Endodermal cell (in vitro differentiated cells): ENCODE measurements around the gene HS1BP3. TPM values are rescaled to one million over a fixed set of nuclear protein-coding genes. Genes with fewer than 3 reads are reported as not detected.

Experiments
- DNase-seq: peaks from one replicate; pipeline ENCODE4 v3.0.0-alpha.2; 2017
- H3K27ac ChIP-seq: 2 replicates; pipeline ENCODE4 v1.5.1; 2013; ENCODE audit warnings: mild to moderate bottlenecking, low read depth, low read length, moderate library complexity
- H3K27me3 ChIP-seq: 2 replicates; pipeline ENCODE4 v1.6.1; 2013; ENCODE audit warnings: mild to moderate bottlenecking, low read length, moderate library complexity; ENCODE audit not compliant: insufficient read depth, control insufficient read depth, poor library complexity, severe bottlenecking
- H3K36me3 ChIP-seq: 2 replicates; pipeline ENCODE4 v1.7.0; 2013; ENCODE audit warnings: mild to moderate bottlenecking, low read length, moderate library complexity; ENCODE audit not compliant: control insufficient read depth, insufficient read depth
- H3K4me1 ChIP-seq: one replicate; pipeline ENCODE4 v1.7.0; 2013; ENCODE audit warnings: low read length; ENCODE audit not compliant: control insufficient read depth, insufficient read depth
- H3K4me3 ChIP-seq: 2 replicates; pipeline ENCODE4 v1.5.1; 2013; ENCODE audit warnings: mild to moderate bottlenecking, low read length, moderate library complexity
- H3K9ac ChIP-seq: 2 replicates; pipeline ENCODE4 v1.6.1; 2013; ENCODE audit warnings: mild to moderate bottlenecking, low read length, moderate library complexity; ENCODE audit not compliant: poor library complexity, severe bottlenecking; ENCODE audit errors: extremely low read depth
- H3K9me3 ChIP-seq: 2 replicates; pipeline ENCODE4 v1.6.1; 2013; ENCODE audit warnings: mild to moderate bottlenecking, low read length, moderate library complexity; ENCODE audit not compliant: control insufficient read depth
- H3K27ac Mint-ChIP-seq: 2 replicates; pipeline ENCODE4 v1.8.0; 2020; ENCODE audit warnings: mixed read lengths
- H3K27me3 Mint-ChIP-seq: 2 replicates; pipeline ENCODE4 v1.8.0; 2021; ENCODE audit warnings: mild to moderate bottlenecking, mixed read lengths; ENCODE audit not compliant: insufficient read depth
- H3K36me3 Mint-ChIP-seq: 2 replicates; pipeline ENCODE4 v1.8.0; 2020; ENCODE audit warnings: low read depth, mixed read lengths
- H3K4me1 Mint-ChIP-seq: 2 replicates; pipeline ENCODE4 v1.8.0; 2020; ENCODE audit warnings: mixed read lengths
- H3K4me3 Mint-ChIP-seq: 2 replicates; pipeline ENCODE4 v1.8.0; 2020; ENCODE audit warnings: mild to moderate bottlenecking, moderate library complexity, mixed read lengths
- H3K9me3 Mint-ChIP-seq: 2 replicates; pipeline ENCODE4 v1.8.0; 2020; ENCODE audit warnings: mild to moderate bottlenecking, mixed read lengths
- WGBS, 2 experiments: methylation state at CpG; one replicate each; pipeline versions ENCODE4 v1.1.5 to v1.1.7; 2013; ENCODE audit warnings: missing lambda C conversion rate in 2 of 2, mixed read lengths in 1 of 2; ENCODE audit not compliant: insufficient coverage in 1 of 2, insufficient read length in 1 of 2; 5-methylcytosine and 5-hydroxymethylcytosine counted together
- total RNA-seq, 2 donors: library from RNA; stranded (reverse); fragmentation: NEBNext Ultra II Directional in 1 of 2; extraction: Animal tissue kit (Norgen Biotek cat#: 25700) in 1 of 2; gene quantifications; 2 replicates in 1 of 2; 3 replicates in 1 of 2; pipeline ENCODE4 v1.2.1, GENCODE V29; 2021
- TF ChIP-seq, protein P1 (sequence below): fragments of 200-600 bp; sonication (generic); conservative IDR thresholded peaks from 2 replicates; pipeline ENCODE4 v1.5.0; 2021; ENCODE audit warnings: antibody characterized with exemption, mild to moderate bottlenecking

The HS1BP3 gene
- total RNA-seq, 2 donors from 2014 or later = 23.0 to 26.2 TPM

DNA sequence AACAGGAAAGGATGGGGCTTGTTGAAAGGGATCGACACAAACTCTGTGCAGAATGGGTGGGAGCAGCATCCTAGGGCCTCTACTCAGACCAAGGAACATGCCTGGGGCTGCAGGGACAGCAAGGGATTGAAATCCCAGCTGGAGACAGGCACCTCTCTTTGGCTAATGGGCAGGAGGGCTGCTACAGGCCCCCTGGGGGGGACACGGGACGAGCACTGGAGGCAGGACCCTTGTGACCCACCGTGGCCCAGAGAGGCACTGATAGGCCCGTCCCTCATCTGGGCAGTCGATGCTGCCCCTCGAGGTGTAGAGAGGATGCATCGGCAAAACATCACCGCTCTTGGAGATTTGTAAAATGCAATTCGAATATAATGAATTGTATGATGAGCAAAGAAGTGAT, 5.1 kb downstream of the HS1BP3 start:
- TF ChIP-seq, protein P1, sequence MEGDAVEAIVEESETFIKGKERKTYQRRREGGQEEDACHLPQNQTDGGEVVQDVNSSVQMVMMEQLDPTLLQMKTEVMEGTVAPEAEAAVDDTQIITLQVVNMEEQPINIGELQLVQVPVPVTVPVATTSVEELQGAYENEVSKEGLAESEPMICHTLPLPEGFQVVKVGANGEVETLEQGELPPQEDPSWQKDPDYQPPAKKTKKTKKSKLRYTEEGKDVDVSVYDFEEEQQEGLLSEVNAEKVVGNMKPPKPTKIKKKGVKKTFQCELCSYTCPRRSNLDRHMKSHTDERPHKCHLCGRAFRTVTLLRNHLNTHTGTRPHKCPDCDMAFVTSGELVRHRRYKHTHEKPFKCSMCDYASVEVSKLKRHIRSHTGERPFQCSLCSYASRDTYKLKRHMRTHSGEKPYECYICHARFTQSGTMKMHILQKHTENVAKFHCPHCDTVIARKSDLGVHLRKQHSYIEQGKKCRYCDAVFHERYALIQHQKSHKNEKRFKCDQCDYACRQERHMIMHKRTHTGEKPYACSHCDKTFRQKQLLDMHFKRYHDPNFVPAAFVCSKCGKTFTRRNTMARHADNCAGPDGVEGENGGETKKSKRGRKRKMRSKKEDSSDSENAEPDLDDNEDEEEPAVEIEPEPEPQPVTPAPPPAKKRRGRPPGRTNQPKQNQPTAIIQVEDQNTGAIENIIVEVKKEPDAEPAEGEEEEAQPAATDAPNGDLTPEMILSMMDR = no peak

DNA sequence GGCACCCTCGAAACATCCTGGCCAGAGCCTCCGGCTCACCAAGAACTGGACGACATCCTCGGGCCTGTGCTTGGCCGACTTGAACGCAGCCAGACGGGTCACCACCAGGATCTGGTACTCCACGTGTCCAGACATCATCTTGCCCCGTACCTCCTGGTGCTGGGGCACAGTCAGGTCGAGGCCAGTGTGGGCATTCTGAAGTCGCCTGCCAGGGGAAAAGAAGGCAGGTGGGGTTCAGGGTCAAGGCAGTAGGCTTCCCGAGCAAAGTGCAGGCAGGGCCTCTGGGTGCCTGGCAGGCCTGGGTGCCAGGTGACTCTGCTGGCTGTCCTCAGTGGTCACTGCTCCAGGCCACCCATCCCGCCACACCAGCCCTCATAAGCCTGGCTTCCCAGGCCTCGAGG, 5.6 kb downstream of the HS1BP3 start:
- peaks cover 15% of the 10 kb centered on the region for H3K36me3 ChIP-seq
- peaks cover 19% of the 10 kb centered on the region for H3K36me3 Mint-ChIP-seq
- peaks cover 11% of the 10 kb centered on the region for H3K4me1 Mint-ChIP-seq
- DNase-seq = no peak
- 85 to 93% methylated on average over 12 to 14 of the region's 14 CpGs for WGBS, 2 experiments
- no peak overlapping the region for H3K4me3 Mint-ChIP-seq
- no peaks in the 10 kb centered on the region for H3K9me3 Mint-ChIP-seq
- H3K4me3 ChIP-seq = no peak overlapping the region
- no peak overlapping the region for H3K9ac ChIP-seq
- H3K27me3 ChIP-seq = no peaks in the 10 kb centered on the region
- no peak overlapping the region for H3K27ac Mint-ChIP-seq
- H3K4me1 ChIP-seq = no peaks in the 10 kb centered on the region
- H3K27me3 Mint-ChIP-seq = no peaks in the 10 kb centered on the region
- no peaks in the 10 kb centered on the region for H3K9me3 ChIP-seq
- TF ChIP-seq, protein P1 = no peak
- no peak overlapping the region for H3K27ac ChIP-seq

More for the DNA sequence above, 5.1 kb downstream of the HS1BP3 start:
- H3K27me3 ChIP-seq = no peaks in the 10 kb centered on the region
- H3K27ac Mint-ChIP-seq = no peak overlapping the region
- no peaks in the 10 kb centered on the region for H3K27me3 Mint-ChIP-seq
- peaks cover 12% of the 10 kb centered on the region for H3K36me3 ChIP-seq
- H3K9ac ChIP-seq = no peak overlapping the region
- peaks cover 13% of the 10 kb centered on the region for H3K4me1 Mint-ChIP-seq
- H3K36me3 Mint-ChIP-seq = peaks cover 19% of the 10 kb centered on the region
- no peaks in the 10 kb centered on the region for H3K4me1 ChIP-seq
- H3K9me3 ChIP-seq = no peaks in the 10 kb centered on the region
- DNase-seq = no peak
- WGBS, 2 experiments = 92 to 93% methylated on average over 6 to 10 of the region's 10 CpGs
- no peak overlapping the region for H3K27ac ChIP-seq
- no peaks in the 10 kb centered on the region for H3K9me3 Mint-ChIP-seq
- no peak overlapping the region for H3K4me3 ChIP-seq
- no peak overlapping the region for H3K4me3 Mint-ChIP-seq

DNA sequence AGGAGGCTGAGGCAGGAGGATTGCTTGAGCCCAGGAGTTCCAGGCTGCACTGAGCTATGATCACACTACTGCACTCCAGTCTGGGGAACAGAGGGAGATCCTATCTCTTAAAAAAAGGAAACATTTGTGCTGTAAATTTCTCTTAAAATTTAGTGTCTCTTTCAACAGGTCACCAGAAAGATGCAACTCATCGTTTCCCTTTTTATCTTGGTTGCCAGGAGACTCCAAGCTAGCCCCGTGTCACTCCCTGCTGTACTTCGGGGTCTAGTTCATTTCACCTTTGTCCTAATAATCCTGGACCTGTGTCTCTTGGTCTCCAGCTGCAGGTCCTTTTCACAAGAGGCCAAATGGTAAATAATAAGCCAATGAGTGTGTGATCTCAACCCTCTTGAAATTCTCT, 7.1 kb downstream of the HS1BP3 start:
- WGBS, 2 experiments = 77 to 100% methylated on average over 1 to 3 of the region's 3 CpGs
- H3K36me3 Mint-ChIP-seq = peaks cover 22% of the 10 kb centered on the region
- Histone ChIP-seq H3K9me3 (no peaks in the 10 kb centered on the region), H3K4me3 (no peak overlapping the region), H3K36me3 (peaks cover 15% of the 10 kb centered on the region), H3K27ac (no peak overlapping the region), H3K27me3 (no peaks in the 10 kb centered on the region), H3K4me1 (no peaks in the 10 kb centered on the region), H3K9ac (no peak overlapping the region)
- DNase-seq = no peak
- no peak overlapping the region for H3K27ac Mint-ChIP-seq
- peaks cover 10% of the 10 kb centered on the region for H3K4me1 Mint-ChIP-seq
- H3K4me3 Mint-ChIP-seq = no peak overlapping the region
- no peaks in the 10 kb centered on the region for H3K27me3 Mint-ChIP-seq
- no peaks in the 10 kb centered on the region for H3K9me3 Mint-ChIP-seq
- TF ChIP-seq, protein P1 = no peak
